Measurements from ENCODE around the gene CEP72.

DNA sequence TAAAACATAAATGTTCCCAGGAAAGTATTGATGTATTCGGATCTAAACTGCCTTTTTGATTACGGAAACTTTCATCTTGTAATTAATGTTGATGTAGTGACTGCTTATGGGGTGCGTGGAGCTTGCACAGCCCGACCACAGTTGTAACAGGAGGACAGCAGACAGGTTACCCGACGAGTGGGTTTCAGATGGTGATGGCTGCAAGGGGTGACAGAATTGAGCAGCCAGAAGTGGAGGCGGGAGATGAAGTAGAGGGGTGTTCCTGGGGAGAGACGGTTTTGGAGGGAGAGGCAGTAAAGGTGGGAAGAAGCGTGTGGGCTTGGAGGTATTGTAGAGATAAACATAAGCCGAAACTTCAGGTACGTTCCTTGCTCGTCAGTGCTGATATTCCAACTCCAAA, 5.8 kb downstream of the CEP72 start:
- TF ChIP-seq, protein P1, sequence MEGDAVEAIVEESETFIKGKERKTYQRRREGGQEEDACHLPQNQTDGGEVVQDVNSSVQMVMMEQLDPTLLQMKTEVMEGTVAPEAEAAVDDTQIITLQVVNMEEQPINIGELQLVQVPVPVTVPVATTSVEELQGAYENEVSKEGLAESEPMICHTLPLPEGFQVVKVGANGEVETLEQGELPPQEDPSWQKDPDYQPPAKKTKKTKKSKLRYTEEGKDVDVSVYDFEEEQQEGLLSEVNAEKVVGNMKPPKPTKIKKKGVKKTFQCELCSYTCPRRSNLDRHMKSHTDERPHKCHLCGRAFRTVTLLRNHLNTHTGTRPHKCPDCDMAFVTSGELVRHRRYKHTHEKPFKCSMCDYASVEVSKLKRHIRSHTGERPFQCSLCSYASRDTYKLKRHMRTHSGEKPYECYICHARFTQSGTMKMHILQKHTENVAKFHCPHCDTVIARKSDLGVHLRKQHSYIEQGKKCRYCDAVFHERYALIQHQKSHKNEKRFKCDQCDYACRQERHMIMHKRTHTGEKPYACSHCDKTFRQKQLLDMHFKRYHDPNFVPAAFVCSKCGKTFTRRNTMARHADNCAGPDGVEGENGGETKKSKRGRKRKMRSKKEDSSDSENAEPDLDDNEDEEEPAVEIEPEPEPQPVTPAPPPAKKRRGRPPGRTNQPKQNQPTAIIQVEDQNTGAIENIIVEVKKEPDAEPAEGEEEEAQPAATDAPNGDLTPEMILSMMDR (IDR thresholded peaks at IDR 0.05), result no peak
- TF ChIP-seq, protein P2, sequence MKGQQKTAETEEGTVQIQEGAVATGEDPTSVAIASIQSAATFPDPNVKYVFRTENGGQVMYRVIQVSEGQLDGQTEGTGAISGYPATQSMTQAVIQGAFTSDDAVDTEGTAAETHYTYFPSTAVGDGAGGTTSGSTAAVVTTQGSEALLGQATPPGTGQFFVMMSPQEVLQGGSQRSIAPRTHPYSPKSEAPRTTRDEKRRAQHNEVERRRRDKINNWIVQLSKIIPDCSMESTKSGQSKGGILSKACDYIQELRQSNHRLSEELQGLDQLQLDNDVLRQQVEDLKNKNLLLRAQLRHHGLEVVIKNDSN (IDR thresholded peaks at IDR 0.05; ENCODE audit: borderline replicate concordance, low read depth), result no peak
- no peak for TF ChIP-seq YY1 (IDR thresholded peaks at IDR 0.05; ENCODE audit: low read depth)
- TF ChIP-seq, protein P3, sequence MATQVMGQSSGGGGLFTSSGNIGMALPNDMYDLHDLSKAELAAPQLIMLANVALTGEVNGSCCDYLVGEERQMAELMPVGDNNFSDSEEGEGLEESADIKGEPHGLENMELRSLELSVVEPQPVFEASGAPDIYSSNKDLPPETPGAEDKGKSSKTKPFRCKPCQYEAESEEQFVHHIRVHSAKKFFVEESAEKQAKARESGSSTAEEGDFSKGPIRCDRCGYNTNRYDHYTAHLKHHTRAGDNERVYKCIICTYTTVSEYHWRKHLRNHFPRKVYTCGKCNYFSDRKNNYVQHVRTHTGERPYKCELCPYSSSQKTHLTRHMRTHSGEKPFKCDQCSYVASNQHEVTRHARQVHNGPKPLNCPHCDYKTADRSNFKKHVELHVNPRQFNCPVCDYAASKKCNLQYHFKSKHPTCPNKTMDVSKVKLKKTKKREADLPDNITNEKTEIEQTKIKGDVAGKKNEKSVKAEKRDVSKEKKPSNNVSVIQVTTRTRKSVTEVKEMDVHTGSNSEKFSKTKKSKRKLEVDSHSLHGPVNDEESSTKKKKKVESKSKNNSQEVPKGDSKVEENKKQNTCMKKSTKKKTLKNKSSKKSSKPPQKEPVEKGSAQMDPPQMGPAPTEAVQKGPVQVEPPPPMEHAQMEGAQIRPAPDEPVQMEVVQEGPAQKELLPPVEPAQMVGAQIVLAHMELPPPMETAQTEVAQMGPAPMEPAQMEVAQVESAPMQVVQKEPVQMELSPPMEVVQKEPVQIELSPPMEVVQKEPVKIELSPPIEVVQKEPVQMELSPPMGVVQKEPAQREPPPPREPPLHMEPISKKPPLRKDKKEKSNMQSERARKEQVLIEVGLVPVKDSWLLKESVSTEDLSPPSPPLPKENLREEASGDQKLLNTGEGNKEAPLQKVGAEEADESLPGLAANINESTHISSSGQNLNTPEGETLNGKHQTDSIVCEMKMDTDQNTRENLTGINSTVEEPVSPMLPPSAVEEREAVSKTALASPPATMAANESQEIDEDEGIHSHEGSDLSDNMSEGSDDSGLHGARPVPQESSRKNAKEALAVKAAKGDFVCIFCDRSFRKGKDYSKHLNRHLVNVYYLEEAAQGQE (IDR thresholded peaks at IDR 0.05; ENCODE audit: low read depth, low read length), result no peak
- TF ChIP-seq POLR2AphosphoS5 (IDR thresholded peaks at IDR 0.05; ENCODE audit: low read depth, low read length), result no peak
- TF ChIP-seq EP300 (IDR thresholded peaks at IDR 0.05; ENCODE audit: borderline replicate concordance in 1 of 2, low read depth in 1 of 2, low read length in 1 of 2), result no peak
- TF ChIP-seq, protein P4, sequence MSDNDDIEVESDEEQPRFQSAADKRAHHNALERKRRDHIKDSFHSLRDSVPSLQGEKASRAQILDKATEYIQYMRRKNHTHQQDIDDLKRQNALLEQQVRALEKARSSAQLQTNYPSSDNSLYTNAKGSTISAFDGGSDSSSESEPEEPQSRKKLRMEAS (IDR thresholded peaks at IDR 0.05; ENCODE audit: low read depth), result no peak
- no peak for TF ChIP-seq TAF1 (IDR thresholded peaks at IDR 0.05; ENCODE audit: borderline replicate concordance, low read depth, low read length)
- TF ChIP-seq, protein P5, sequence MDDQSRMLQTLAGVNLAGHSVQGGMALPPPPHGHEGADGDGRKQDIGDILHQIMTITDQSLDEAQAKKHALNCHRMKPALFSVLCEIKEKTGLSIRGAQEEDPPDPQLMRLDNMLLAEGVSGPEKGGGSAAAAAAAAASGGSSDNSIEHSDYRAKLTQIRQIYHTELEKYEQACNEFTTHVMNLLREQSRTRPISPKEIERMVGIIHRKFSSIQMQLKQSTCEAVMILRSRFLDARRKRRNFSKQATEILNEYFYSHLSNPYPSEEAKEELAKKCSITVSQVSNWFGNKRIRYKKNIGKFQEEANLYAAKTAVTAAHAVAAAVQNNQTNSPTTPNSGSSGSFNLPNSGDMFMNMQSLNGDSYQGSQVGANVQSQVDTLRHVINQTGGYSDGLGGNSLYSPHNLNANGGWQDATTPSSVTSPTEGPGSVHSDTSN (IDR thresholded peaks at IDR 0.05), result no peak
- TF ChIP-seq, protein P6, sequence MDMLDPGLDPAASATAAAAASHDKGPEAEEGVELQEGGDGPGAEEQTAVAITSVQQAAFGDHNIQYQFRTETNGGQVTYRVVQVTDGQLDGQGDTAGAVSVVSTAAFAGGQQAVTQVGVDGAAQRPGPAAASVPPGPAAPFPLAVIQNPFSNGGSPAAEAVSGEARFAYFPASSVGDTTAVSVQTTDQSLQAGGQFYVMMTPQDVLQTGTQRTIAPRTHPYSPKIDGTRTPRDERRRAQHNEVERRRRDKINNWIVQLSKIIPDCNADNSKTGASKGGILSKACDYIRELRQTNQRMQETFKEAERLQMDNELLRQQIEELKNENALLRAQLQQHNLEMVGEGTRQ (IDR thresholded peaks at IDR 0.05; ENCODE audit: borderline replicate concordance, low read depth, low read length), result no peak
- no peak for TF ChIP-seq SIN3A (IDR thresholded peaks at IDR 0.05; ENCODE audit: borderline replicate concordance, low read depth, low read length)

All from SK-N-SH (cell line).